Hypothalamus (tissue), 51 donors: ENCODE measurements around the gene PHAX.
A peak's percentile ranks its signal among the peaks of the same experiment; 100 is the strongest.
"Not testable (repeated sequence)": the region's sequence is repeated elsewhere in the genome, so short reads cannot be mapped to it uniquely, and the experiment has no call there.

Experiments
- DNase-seq, 51 donors: peaks; one replicate each; lab custom pipeline; 2025; lab: John Stamatoyannopoulos, UW

Gene PHAX

GRCh38 chr5:126651013-126651577 is 50.3 kb downstream of the PHAX start:
- DNase-seq = no peak

- peak in 10 of 51 donors; percentile 0 to 19 (median 8) for DNase-seq
Observed at GRCh38 chr5:126656401-126657007, 55.8 kb downstream of the PHAX start.

- no peak for DNase-seq
Observed at GRCh38 chr5:126658561-126658960, 57.8 kb downstream of the PHAX start.

GRCh38 chr5:126659805-126660482 is 59.2 kb downstream of the PHAX start:
- no peak for DNase-seq

- DNase-seq = no peak
Observed at GRCh38 chr5:126664586-126664985, 63.8 kb downstream of the PHAX start.

- DNase-seq = not testable (repeated sequence)
Observed at GRCh38 chr5:126670109-126670508, 69.4 kb downstream of the PHAX start.

- DNase-seq = not testable (repeated sequence)
Observed at GRCh38 chr5:126671681-126672080, 70.9 kb downstream of the PHAX start.

GRCh38 chr5:126673477-126673876 is 72.7 kb downstream of the PHAX start:
- DNase-seq = no peak

GRCh38 chr5:126674145-126674544 is 73.4 kb downstream of the PHAX start:
- no peak for DNase-seq

- DNase-seq = no peak
Observed at GRCh38 chr5:126675338-126675737, 74.6 kb downstream of the PHAX start.

- peak in 29 of 51 donors; percentile 2 to 65 (median 24) for DNase-seq
Observed at GRCh38 chr5:126676195-126676624, 75.5 kb downstream of the PHAX start.
